ENCODE measurements around the gene ANXA4. TPM values are rescaled to one million over a fixed set of nuclear protein-coding genes. Genes with fewer than 3 reads are reported as not detected.

The ANXA4 gene
- total RNA-seq, 1 donor from 2014 or later, result 15.0 TPM

GRCh38 chr2:69848186-69848790 lies 106.4 kb downstream of the ANXA4 start:
- H3K4me3 ChIP-seq (ENCODE audit: low read depth, low read length), result no peak overlapping the region
- no peaks in the 10 kb centered on the region for H3K27me3 ChIP-seq (ENCODE audit: control insufficient read depth, insufficient read depth, low read length)
- no peaks in the 10 kb centered on the region for H3K36me3 ChIP-seq (ENCODE audit: control insufficient read depth, insufficient read depth, low read length)
- DNase-seq (ENCODE audit: low read depth), result peak; percentile 31
- FAIRE-seq, result no peak
- TF ChIP-seq CTCF (IDR thresholded peaks at IDR 0.05; ENCODE audit: insufficient read depth, low read length, severe bottlenecking), result no peak

GRCh38 chr2:69858261-69858660 lies 116.3 kb downstream of the ANXA4 start:
- no peak for TF ChIP-seq CTCF (IDR thresholded peaks at IDR 0.05; ENCODE audit: insufficient read depth, low read length, severe bottlenecking)
- Histone ChIP-seq H3K4me3 (ENCODE audit: low read depth, low read length) (no peak overlapping the region), H3K36me3 (ENCODE audit: control insufficient read depth, insufficient read depth, low read length) (no peaks in the 10 kb centered on the region), H3K27me3 (ENCODE audit: control insufficient read depth, insufficient read depth, low read length) (no peaks in the 10 kb centered on the region)
- FAIRE-seq (no peak), DNase-seq (ENCODE audit: low read depth) (no peak)

- H3K4me3 ChIP-seq (ENCODE audit: low read depth, low read length), result no peak overlapping the region
- no peak for TF ChIP-seq CTCF (IDR thresholded peaks at IDR 0.05; ENCODE audit: insufficient read depth, low read length, severe bottlenecking)
- no peak for FAIRE-seq
These were observed 121.4 kb downstream of the ANXA4 start for GRCh38 chr2:69863298-69863697.

More at GRCh38 chr2:69863298-69863697, 121.4 kb downstream of the ANXA4 start:
- Histone ChIP-seq H3K36me3 (ENCODE audit: control insufficient read depth, insufficient read depth, low read length) (peaks cover 5% of the 10 kb centered on the region), H3K27me3 (ENCODE audit: control insufficient read depth, insufficient read depth, low read length) (no peaks in the 10 kb centered on the region)
- DNase-seq (ENCODE audit: low read depth), result no peak

Other genes with a start within 250 kb of the ANXA4 start
- 17.9 and 32.5 TPM in 2 replicates for gene AAK1, start 98.4 kb upstream of the ANXA4 start, total RNA-seq
- 8.3 and 9.5 TPM in 2 replicates for gene GMCL1, start 87.5 kb downstream of the ANXA4 start, total RNA-seq
- gene SNRNP27, start 151.8 kb downstream of the ANXA4 start, total RNA-seq, result 22.9 and 30.5 TPM in 2 replicates
- gene MXD1, start 173.0 kb downstream of the ANXA4 start, total RNA-seq, result 30.5 and 45.4 TPM in 2 replicates
- 0.26 and 0.38 TPM in 2 replicates for gene ASPRV1, start 219.5 kb downstream of the ANXA4 start, total RNA-seq